Stimulated activated CD4-positive, alpha-beta T cell treated with anti-CD3 and anti-CD28 coated beads, Interleukin-12 subunit alpha, Interleukin-12 subunit beta, amount 100 ng/mL, for 4 hours (primary cell): ENCODE results near the gene SUMO3.

ENCODE experiments used
- DNase-seq: peaks from one replicate; pipeline ENCODE4 v3.0.0-alpha.2; 2020

The SUMO3 gene

DNA sequence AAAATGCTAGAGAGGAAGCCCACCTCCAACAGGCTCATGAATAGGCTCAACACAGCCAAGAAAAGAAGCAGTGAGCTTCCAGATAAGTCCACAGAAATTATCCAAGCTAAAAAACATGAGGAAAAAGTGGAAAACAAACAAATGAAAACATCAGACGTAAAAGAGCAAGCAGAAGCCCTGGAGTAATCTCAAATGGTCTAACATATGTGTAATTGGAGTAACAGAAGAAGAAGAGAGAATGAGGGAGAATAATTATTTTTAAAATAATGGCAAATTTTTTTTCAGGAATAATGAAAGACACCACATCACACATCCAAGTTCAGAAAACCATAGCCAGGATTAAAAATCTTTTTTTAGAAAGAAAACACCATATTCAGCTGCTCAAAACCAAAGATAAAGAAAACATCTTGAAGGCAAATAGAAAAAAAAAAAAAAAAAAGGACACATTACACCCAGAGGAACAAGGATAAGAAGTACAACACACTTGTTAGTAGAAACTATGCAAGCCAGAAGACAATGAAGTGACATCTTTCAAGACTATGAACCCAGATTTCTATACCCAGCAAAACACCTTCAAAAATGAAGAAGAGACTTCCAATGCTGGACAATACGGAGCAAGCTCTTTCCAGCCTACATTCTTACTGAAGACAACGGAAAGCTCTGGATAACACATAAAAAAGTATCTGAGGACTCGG is 10.6 kb upstream of the SUMO3 start:
- DNase-seq: no peak

DNA sequence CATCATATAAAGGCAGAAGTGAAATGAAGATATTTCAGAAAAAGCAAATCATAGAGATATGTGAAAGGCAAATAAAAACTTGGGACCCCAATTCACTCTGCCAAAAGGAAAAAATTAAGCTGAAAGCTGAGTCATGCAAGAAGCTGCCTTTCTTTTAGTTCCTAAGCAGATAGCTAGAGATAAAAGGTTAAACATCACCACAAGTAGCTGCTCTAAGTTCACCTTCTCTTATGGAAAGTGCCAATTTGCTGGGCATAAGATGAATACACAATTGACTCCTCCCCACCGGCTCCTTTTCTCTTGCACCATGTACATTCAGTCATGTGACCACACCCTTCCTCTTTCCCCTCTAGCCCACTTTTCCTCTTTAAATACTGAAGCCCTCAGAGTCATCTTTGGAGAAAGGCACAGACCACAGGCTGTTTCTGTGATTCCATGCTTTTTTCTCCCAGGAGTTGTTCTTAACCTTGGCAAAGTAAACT is 5.4 kb upstream of the SUMO3 start:
- DNase-seq: no peak

DNA sequence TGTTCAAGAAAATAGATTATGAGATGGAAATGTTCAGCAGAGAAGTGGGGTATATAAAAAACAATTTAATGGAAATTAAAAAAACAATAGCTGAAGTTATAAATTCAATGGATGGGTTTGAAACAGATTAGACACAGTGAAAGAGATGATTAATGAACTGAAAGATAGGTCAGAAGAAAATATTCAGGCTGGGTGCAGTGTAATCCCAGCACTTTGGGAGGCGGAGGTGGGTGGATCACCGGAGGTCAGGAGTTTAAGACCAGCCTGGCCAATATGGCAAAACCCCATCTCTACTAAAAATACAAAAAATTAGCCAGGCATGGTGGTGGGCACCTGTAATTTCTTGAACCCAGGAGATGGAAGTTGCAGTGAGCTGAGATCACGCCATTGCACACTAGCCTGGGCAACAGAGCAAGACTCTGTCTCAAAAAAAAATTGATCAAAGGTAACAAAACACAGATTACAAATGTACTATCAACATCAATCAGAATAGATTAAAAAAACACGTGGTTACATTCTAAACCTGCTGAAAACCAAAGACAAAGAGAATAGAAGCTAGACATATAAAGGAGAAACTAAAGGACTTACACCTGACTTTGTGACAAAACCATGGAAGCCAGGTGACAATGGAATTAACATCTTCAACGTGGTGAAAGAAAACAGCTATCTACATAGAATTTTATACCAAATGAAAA is 4.8 kb upstream of the SUMO3 start:
- no peak for DNase-seq

DNA sequence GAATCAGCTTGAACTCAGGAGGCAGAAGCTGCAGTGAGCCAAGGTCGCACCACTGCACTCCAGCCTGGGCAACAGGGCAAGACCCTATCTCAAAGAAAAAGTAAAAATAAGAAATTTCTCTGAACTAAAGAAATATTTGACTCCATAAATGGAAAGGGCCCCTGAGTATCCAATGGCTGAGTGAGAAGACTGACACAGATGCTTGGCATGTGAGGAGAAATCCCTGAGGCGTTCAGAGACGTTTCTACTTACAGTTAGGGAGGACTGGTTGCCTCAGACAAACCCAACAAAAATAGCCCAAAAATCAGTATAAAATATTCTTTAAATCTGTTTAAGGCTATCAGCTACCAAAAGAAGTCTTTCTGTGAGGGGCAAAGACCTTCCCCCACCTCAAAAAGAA is 3.0 kb upstream of the SUMO3 start:
- DNase-seq: no peak

DNA sequence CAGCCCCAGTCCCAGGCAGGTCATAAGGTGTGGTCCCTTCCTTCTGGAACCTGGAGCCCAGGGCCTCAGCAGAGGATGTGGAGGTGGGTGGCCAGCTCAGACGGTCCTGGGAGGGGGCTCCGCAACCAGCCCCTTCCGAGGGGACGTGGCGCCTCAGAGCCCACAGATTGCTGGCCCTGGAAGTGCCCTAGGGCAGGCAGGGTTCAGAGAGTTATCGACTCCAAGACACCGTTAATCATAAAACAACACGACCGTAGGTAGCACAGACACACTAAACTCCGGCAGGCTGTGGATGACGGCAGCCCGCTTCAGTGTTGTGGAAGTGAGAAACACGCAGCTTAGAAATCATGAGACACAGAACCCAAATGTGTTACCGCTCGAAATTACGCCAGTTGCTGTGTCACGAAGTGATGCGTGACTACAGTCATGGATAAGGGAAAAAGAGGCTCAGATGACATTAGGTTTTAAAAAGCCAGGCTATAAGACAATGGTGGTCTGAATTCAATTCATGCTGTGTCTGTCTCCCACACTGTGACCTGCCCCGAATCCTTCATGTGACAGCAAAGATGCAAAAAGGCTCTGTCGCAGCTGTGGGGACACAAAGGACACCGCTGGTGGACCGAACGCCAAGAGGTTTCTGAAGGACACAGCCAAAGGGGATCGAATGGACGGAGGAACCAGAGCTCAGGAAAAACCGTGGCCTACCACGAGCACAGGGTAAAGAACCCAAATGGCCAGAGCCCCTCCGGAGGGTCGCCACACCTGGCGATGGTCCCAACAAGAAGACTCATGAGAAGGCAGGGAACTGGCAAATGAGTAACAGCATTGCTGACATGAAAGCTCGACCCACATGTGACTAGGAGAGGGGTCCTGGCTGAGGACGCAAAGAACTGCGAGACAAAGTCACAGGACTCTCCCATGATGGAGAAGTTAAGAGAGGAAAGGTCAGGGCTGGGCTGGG is 1.7 kb upstream of the SUMO3 start:
- no peak for DNase-seq

DNA sequence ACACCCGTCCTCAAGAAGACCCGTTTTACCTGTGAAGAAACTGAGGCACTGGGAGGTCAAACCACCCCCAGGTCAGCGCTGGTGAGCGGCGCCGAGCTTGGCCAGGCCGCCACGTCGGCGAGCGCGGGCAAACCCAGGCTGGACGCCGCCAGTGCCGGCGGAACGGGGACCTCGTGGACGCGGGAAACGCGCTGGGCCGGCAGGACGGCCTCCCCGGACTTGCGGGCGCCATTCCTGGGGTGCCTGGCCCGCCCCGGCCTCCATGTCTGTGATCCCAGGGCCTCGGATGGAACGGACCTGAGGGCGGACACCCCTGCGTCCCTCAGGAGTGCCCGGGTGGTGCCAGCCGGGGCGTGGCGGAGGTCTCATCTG is 764 bp upstream of the SUMO3 start:
- DNase-seq: no peak

DNA sequence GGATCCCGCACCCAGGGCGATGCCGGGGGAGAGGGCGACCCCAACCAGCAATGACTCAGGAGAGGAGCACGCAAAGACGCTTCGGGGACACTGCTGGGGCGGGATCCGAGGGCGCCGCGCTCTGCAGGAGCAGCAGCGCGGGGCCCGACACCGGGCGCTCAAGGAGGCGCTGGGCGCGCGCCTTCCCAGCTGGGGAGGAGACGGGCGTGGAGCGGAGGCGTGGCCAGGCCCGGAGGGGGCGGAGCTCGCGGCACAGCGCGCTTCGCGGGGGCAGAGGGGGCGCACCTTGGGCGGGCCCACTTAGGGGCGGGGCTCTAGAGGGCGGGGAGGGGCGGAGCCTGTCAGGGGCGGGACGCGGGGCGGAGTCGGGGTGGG is 369 bp downstream of the SUMO3 start:
- DNase-seq: peak; percentile 93

DNA sequence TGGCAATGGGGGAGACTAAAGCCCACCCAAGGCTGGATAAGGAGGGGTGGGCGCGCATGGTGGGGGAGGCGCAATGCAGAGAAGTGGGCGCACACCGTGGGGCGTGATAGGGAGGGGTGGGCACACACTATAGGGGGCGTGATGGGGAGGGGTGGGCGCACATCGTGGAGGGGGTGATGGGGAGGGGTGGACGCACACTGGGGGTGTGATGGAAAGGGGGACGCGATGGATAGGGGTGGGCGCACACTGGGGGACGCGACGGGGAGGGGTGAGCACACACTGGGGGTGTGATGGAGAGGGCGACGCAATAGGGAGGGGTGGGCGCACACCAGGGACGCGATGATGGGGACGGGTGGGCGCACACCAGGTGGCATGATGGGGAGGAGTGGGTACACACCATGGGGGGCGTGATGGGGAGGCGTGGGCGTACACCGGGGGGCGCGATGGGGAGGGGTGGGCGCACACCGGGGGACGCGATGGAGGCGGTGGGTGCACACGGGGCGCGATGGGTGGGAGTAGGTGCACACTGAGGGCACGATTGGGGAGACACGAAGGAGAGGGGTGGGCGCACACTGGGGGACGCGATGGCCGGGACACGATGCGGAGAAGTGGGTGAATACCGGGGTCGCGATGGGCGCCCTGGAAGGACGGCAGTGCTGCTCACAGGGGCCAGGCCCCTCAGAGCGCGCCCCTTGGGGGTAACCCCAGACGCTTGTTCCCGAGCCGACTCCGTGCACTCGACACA is 929 bp downstream of the SUMO3 start:
- no peak for DNase-seq

DNA sequence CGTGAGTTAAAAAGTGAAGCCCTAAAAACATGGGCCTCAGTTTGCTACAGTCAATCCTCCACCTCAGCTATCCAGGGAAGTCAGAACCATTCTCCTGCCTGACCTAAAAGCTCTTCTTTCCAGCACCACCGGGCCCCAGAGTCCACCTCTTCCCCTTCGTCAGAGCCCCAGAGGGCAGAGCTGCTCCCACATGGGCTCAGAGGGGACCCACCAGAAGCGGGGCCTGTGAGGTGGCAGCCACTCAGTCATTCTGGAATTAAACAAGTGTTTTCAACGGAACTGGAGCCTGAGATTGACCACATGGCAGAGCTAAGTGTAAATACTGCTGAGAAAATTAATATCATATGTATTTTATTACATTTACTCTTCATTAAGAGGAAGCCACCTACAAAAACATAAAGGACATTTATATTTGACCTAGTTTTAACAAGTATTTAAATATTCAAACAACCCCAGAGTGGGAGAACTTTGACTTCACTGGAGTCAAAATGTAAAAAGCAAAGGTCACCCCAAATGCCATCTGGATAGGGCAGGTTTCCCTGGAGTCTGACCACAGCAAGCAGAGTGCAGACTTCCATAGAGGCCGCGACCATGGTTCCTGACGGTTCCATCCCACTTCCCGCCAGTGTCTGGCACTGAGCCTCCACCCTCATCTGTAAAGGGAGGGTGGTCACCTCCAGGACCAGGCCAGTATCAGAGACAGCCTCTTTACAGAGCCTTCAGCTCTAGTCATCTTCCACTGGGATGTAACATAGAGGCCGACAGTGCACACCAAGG is 1.8 kb downstream of the SUMO3 start:
- no peak for DNase-seq

DNA sequence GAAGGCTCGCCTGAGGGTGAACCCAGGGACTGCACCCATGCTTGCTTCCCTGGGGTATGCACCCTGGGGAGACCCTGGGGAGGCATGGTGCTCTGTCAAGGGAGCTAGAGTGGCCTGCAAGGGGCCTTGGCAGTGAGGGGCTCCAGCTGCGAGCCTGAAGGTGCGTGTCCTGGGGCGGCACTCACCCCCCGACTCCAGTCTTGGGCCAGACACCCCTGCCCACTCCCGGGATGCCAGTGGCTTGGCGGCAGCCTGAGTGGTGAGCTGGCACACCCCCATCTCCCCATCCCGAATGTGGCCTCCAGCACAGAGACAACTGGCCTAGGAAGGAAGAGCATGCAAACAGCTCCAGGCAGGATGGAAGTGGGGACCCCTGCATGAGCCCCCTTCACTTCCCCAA is 2.6 kb downstream of the SUMO3 start:
- no peak for DNase-seq

DNA sequence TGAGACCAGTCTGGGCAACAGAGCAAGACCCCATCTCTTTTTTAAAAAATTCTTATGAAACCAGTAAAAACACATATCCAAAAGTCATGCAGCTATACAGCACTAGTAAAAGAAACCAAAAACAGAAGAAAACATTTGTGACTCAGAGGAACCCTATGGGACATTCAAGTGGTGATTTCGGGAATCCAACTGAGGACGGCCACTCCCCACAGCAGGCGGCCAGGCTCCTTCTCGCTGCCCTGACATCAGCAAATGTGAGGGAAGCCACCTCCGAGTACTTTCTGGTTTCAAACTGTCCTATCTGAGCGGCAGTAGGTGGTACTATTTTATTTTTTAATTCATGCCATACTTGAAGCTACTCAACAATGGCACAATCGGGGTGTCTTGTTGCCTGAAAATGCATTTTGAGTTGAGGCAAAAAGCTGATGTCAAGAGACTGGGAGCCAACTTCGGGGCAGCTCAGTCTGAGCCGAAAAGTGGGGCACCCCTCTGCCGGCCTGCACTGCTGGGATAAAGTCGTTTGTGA is 3.3 kb downstream of the SUMO3 start:
- no peak for DNase-seq

DNA sequence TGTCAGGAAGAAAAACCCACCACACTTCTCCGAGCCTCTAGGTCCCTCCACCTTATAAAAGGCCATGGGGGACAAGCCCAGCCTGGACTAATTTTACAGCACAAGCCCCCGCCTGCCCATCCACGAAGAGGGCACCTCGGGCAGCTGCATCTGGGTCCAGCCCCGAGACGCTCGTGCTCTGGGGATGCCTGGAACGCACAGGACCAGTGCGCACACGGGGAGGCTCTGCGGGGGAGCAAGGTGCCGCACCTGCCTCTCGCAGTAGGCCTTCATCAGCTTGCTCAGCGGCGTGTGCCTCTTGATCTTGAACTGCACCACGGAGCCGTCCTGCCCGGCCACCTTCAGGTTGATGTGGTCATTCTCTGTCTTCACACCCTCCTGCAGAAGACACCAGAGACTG is 4.1 kb downstream of the SUMO3 start:
- DNase-seq: no peak

DNA sequence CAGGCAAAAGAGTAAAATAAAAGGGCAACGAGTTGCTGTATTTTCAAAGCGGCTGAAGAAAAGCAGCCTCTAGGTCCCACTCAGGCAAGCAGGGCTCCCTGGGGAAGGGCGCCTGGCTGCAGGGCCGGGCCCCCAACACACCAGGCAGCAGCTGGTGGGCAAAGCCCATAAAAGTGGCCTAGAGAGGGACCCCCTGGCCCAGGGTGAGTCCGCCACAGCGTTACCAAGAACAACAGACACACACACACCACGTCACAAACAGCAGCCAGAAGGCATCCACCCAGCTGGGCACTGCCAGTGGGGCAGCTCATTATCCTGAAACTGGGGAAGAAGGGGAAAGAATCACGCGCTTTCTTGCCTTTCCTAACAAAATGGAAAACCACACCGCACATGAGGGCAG is 4.7 kb downstream of the SUMO3 start:
- DNase-seq: no peak

DNA sequence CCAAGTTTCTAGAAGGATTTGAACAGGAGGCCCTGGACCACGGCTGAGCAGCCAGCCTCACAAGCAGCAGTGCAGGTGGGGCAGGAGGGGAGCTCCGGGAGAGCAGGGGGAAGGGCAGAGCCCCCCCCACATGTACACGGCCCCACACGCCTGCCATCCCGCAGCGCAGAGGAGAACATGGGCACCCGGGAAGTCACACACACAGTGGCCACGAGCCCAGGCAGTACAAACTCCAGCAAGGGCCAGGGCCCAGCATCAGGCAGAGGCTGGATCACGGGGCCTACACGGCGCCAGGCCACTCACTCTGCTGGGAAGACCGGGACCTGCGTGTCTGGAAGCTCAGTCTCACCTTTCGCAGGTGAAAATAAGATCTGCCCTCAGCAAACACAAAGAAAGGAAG is 5.2 kb downstream of the SUMO3 start:
- no peak for DNase-seq

DNA sequence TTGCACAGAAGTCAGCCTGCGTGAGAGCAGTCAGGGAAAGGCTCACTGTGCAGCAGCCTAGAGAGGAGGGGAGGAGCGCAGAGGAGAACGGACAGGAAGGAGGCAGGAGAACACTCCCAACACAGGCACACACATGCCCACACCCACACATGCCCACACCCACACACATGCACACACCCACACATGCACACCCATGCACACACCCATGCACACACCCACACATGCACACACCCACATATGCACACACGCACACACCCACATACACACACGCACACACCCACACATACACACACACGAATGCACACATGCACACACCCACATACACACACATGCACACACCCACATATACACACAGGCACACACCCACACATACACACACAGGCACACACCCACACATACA is 7.1 kb downstream of the SUMO3 start:
- no peak for DNase-seq

DNA sequence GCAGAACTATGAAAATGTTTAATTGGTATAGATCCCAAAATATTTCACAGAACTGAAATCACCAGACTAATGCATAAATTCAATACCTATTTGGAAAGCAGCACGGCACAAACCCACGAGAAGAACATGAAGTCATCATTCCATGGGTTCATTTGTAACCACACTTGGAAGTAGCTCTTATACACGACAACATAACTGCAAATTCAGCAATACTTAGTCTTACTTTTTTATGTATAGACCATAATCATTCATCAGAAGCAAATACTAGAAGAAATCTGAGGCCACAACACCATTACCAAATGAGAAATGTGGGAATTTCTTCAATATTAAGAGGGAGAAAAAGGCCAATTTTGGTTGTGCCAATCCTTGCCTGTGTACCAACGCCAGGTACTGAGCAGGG is 12.0 kb downstream of the SUMO3 start:
- no peak for DNase-seq

DNA sequence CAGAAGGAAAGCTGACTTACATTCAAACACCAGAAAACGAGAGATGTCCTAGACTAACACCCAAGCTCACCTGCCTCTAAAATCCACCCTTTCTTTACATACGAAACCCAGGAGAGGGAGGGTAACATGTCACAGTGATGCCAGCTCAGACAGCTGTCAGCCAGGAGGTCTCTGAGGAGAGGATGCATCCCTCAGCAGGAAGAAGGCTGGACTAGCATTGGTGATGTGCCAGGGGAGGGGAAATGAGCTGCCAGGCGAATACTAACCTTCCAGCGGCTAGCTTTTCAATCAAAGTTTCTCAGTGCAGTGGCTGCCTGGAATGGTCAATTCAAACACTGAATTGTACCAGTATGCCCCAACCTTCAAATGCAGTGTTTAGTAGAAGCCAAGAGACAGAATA is 12.6 kb downstream of the SUMO3 start:
- no peak for DNase-seq

DNA sequence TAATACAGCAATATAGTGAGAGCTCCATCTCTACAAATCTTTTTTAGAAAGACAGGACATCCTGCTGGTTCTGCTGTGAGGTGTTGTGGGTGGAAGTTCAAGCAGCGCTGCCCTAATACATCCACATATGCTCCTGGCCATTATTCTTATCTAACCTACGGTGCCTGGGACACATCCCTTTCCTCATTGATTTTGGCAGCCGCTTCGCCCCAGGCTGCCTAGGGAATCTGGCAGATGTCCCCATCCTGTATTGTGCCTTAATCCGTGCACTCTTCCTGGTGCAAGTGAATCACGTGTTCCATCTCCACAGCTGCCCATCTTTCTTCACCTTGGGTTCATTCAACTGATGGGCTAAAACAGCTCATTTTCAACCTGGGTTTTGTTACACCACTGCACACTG is 13.1 kb downstream of the SUMO3 start:
- DNase-seq: no peak

DNA sequence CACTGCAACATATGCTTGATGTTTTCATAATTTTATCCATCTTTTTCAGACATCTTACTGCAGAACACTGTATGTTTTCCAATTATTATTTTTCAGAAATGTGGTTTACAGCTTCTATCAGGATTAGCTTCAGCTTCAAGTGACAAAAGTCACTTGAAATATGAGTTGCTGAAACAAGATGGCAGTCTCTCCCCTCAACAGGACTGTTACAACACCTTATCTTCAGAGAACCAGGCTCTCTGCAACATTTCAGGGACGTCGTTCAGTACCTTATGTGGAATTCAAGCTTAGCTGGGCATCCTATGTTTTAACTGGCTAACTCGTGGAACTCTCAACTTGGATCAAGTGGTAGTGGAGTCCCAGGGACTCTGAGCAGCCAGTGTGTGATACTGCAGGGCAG is 14.2 kb downstream of the SUMO3 start:
- no peak for DNase-seq

DNA sequence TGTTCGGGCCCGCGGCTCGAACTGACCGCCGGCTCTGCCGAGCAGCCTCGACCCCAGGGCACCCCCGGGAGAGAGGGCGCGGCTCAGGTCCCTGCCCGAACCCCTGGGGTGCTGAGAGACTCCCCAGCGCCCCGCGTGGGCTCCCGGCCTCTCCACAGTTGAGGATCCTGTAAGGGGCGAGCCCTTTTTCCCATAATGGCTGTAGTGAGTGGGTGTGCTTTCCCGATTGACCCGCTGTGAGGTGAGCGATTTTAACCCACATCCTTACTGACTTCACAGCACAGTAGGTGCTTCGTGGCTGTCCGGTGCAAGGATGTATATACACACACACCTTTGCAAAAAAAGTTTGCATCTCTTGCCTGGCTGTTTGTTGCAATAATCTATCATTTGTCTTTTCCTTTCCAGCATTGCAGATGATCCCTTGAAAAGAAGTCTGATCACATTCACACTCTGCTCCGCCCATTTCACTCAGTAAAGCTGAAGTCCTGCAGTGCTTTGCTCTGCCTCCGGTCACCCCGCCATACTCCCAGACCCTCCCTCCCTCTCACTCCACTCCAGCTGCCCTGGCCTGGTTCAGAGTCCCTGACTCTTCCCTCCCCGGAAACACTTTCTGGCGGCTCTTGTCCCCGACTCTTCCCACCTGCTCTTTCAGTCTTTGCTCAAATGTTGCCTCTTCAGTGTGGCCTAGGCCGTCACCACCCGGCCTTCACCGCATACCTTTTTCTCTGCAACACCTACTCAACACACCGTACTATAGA is 15.3 kb downstream of the SUMO3 start:
- DNase-seq: no peak
